DOHH2 (cell line): ENCODE data around the gene MAP4K4.

Source experiments
- H3F3A ChIP-seq: fragments of 200-600 bp; sonication (generic), shearing (Covaris generic); 2 replicates; pipeline ENCODE4 v1.6.0; 2016; ENCODE audit warnings: antibody characterized with exemption, mild to moderate bottlenecking; ENCODE audit not compliant: control insufficient read depth, insufficient read depth
- H3K27ac ChIP-seq: fragments of 200-600 bp; sonication (generic); 2 replicates; pipeline ENCODE4 v1.5.1; 2014; ENCODE audit warnings: low read depth, mild to moderate bottlenecking, low read length, moderate library complexity
- H3K27me3 ChIP-seq: fragments of 200-600 bp; sonication (generic); 2 replicates; pipeline ENCODE4 v1.6.1; 2014; ENCODE audit warnings: mild to moderate bottlenecking, low read length, mixed read lengths; ENCODE audit not compliant: control insufficient read depth
- H3K36me3 ChIP-seq: fragments of 200-600 bp; sonication (generic); 2 replicates; pipeline ENCODE4 v1.6.1; 2014; ENCODE audit warnings: mild to moderate bottlenecking, low read length, moderate library complexity, mixed read lengths; ENCODE audit not compliant: control insufficient read depth
- H3K4me1 ChIP-seq: fragments of 200-600 bp; sonication (generic); 2 replicates; pipeline ENCODE4 v1.6.1; 2014; ENCODE audit warnings: mild to moderate bottlenecking, low read length, mixed read lengths; ENCODE audit not compliant: control insufficient read depth
- H3K4me2 ChIP-seq: fragments of 200-600 bp; sonication (generic); 2 replicates; pipeline ENCODE4 v1.6.0; 2014; ENCODE audit warnings: mild to moderate bottlenecking, low read length, moderate library complexity
- H3K4me3 ChIP-seq: fragments of 200-600 bp; sonication (generic); 2 replicates; pipeline ENCODE4 v1.5.1; 2014; ENCODE audit warnings: mild to moderate bottlenecking, low read length, mixed read lengths
- H3K79me2 ChIP-seq: fragments of 200-600 bp; sonication (generic); 2 replicates; pipeline ENCODE4 v1.6.1; 2014; ENCODE audit warnings: mild to moderate bottlenecking, low read length, mixed read lengths; ENCODE audit not compliant: control insufficient read depth
- H3K9me2 ChIP-seq: fragments of 200-600 bp; sonication (generic); replicated peaks from 2 replicates; pipeline ENCODE4 v1.6.1; 2014; ENCODE audit warnings: mild to moderate bottlenecking, low read length, mixed read lengths; ENCODE audit not compliant: control insufficient read depth
- H3K9me3 ChIP-seq: fragments of 200-600 bp; sonication (generic); 2 replicates; pipeline ENCODE4 v1.6.1; 2014; ENCODE audit warnings: antibody characterized with exemption, low read length, mixed read lengths; ENCODE audit not compliant: control insufficient read depth, insufficient read depth
- H4K20me1 ChIP-seq: fragments of 200-600 bp; sonication (generic); 2 replicates; pipeline ENCODE4 v1.6.0; 2014; ENCODE audit warnings: low read depth, mild to moderate bottlenecking, antibody characterized with exemption, low read length, moderate library complexity; ENCODE audit not compliant: control insufficient read depth, insufficient read depth
- CTCF ChIP-seq: fragments of 200-600 bp; sonication (generic); IDR thresholded peaks from one replicate; pipeline ENCODE4 v1.5.1; 2014; ENCODE audit warnings: antibody characterized with exemption, mild to moderate bottlenecking, low read depth, low read length; ENCODE audit not compliant: poor library complexity, severe bottlenecking
- EZH2phosphoT487 ChIP-seq: fragments of 200-600 bp; sonication (generic); IDR thresholded peaks from 2 replicates; pipeline ENCODE4 v1.6.1; 2017; ENCODE audit warnings: borderline replicate concordance, mild to moderate bottlenecking, antibody characterized with exemption, low read length, moderate library complexity, mixed read lengths

MAP4K4 gene

GRCh38 chr2:101732773-101733256 lies 35.3 kb downstream of the MAP4K4 start:
- H3F3A ChIP-seq, result 0 out of 2 replicates have a peak, but pooled peaks cover 3% of the 10 kb centered on the region

GRCh38 chr2:101733257-101733993 lies 35.9 kb downstream of the MAP4K4 start:
- Histone ChIP-seq H4K20me1 (peaks cover 51% of the 10 kb centered on the region), H3K9me3 (no peaks in the 10 kb centered on the region), H3K27me3 (no peaks in the 10 kb centered on the region), H3K4me1 (peaks cover 86% of the 10 kb centered on the region), H3K4me3 (no peak overlapping the region), H3K9me2 (no peaks in the 10 kb centered on the region), H3K36me3 (0 out of 2 replicates have a peak, but pooled peaks cover 6% of the 10 kb centered on the region), H3K27ac (no peak overlapping the region), H3K79me2 (peaks cover 99% of the 10 kb centered on the region), H3K4me2 (peak overlapping the region; percentile 4; the same call in 1 of the 2 replicates), H3F3A (0 out of 2 replicates have a peak, but pooled peaks cover 3% of the 10 kb centered on the region)
- TF ChIP-seq CTCF (no peak), EZH2phosphoT487 (no peak)

More at GRCh38 chr2:101732773-101733256, 35.3 kb downstream of the MAP4K4 start:
- Histone ChIP-seq H3K4me1 (peaks cover 86% of the 10 kb centered on the region), H3K27me3 (no peaks in the 10 kb centered on the region), H3K9me3 (no peaks in the 10 kb centered on the region), H3K79me2 (peaks cover 99% of the 10 kb centered on the region), H4K20me1 (peaks cover 51% of the 10 kb centered on the region), H3K9me2 (no peaks in the 10 kb centered on the region), H3K36me3 (0 out of 2 replicates have a peak, but pooled peaks cover 5% of the 10 kb centered on the region), H3K4me3 (no peak overlapping the region), H3K27ac (no peak overlapping the region), H3K4me2 (peak overlapping the region; percentile 4; the same call in 1 of the 2 replicates)
- TF ChIP-seq EZH2phosphoT487 (no peak), CTCF (no peak)

- 0 out of 2 replicates have a peak, but pooled peaks cover 3% of the 10 kb centered on the region for H3F3A ChIP-seq
- no peaks in the 10 kb centered on the region for H3K27me3 ChIP-seq
- H3K4me3 ChIP-seq, result no peak overlapping the region
- peak overlapping the region; percentile 18; the same call in 1 of the 2 replicates for H3K4me2 ChIP-seq
- H3K79me2 ChIP-seq, result peaks cover 99% of the 10 kb centered on the region
- H3K27ac ChIP-seq, result no peak overlapping the region
- no peaks in the 10 kb centered on the region for H3K9me3 ChIP-seq
- H3K9me2 ChIP-seq, result no peaks in the 10 kb centered on the region
- peaks cover 47% of the 10 kb centered on the region for H4K20me1 ChIP-seq
- peaks cover 92% of the 10 kb centered on the region for H3K4me1 ChIP-seq
- no peak for TF ChIP-seq CTCF
- no peak for TF ChIP-seq EZH2phosphoT487
- H3K36me3 ChIP-seq, result 0 out of 2 replicates have a peak, but pooled peaks cover 6% of the 10 kb centered on the region
Measured at GRCh38 chr2:101734505-101735165, 37.1 kb downstream of the MAP4K4 start.
